Colon (tissue), 2 donors: Measurements from ENCODE around the gene SORL1-AS1.

ENCODE experiments used
- FAIRE-seq: peaks from 2 replicates; lab custom pipeline; 2012; peaks lifted over from hg19 to GRCh38; lab: Jason Lieb, UNC
- donor health status: control.
- donor health status: control.

SORL1-AS1 gene

GRCh38 chr11:121474680-121475079 is 21.9 kb upstream of the SORL1-AS1 start:
- no peak for FAIRE-seq

GRCh38 chr11:121473064-121473777 is 20.5 kb upstream of the SORL1-AS1 start:
- FAIRE-seq: no peak

GRCh38 chr11:121472312-121472711 is 19.5 kb upstream of the SORL1-AS1 start:
- no peak for FAIRE-seq

GRCh38 chr11:121471167-121471566 is 18.4 kb upstream of the SORL1-AS1 start:
- FAIRE-seq: no peak

GRCh38 chr11:121469910-121470309 is 17.1 kb upstream of the SORL1-AS1 start:
- no peak for FAIRE-seq

GRCh38 chr11:121467965-121468364 is 15.2 kb upstream of the SORL1-AS1 start:
- FAIRE-seq: no peak

- no peak for FAIRE-seq
Observed at GRCh38 chr11:121467471-121467870, 14.7 kb upstream of the SORL1-AS1 start.

- no peak for FAIRE-seq
Observed at GRCh38 chr11:121466063-121466794, 13.5 kb upstream of the SORL1-AS1 start.

- FAIRE-seq: no peak
Observed at GRCh38 chr11:121465709-121466062, 12.9 kb upstream of the SORL1-AS1 start.

GRCh38 chr11:121464352-121464946 is 11.7 kb upstream of the SORL1-AS1 start:
- FAIRE-seq: no peak

GRCh38 chr11:121463689-121464335 is 11.0 kb upstream of the SORL1-AS1 start:
- no peak for FAIRE-seq

- FAIRE-seq: no peak
Observed at GRCh38 chr11:121461843-121462242, 9.1 kb upstream of the SORL1-AS1 start.

GRCh38 chr11:121460941-121461514 is 8.3 kb upstream of the SORL1-AS1 start:
- no peak for FAIRE-seq

GRCh38 chr11:121459413-121460017 is 6.7 kb upstream of the SORL1-AS1 start:
- FAIRE-seq: no peak

- no peak for FAIRE-seq
Observed at GRCh38 chr11:121458551-121458950, 5.8 kb upstream of the SORL1-AS1 start.

- no peak for FAIRE-seq
Observed at GRCh38 chr11:121456816-121457431, 4.2 kb upstream of the SORL1-AS1 start.

- no peak for FAIRE-seq
Observed at GRCh38 chr11:121456151-121456550, 3.4 kb upstream of the SORL1-AS1 start.

- no peak for FAIRE-seq
Observed at GRCh38 chr11:121455115-121455514, 2.3 kb upstream of the SORL1-AS1 start.

GRCh38 chr11:121453589-121454299 is 977 bp upstream of the SORL1-AS1 start:
- FAIRE-seq: no peak

- no peak for FAIRE-seq
Observed at GRCh38 chr11:121451986-121452608, 670 bp downstream of the SORL1-AS1 start, which contains the start of gene SORL1. Gene SORL1 (plus strand): TSS chr11:121452314. CDS start chr11:121452332, 18 bp downstream.
